T-helper 9 cell (primary cell): ENCODE measurements around the gene TMEM207.
A peak's percentile ranks its signal among the peaks of the same experiment; 100 is the strongest.

Source experiments
- DNase-seq: peaks from one replicate; pipeline ENCODE4 v3.0.0-alpha.2; 2020

Gene TMEM207

DNA sequence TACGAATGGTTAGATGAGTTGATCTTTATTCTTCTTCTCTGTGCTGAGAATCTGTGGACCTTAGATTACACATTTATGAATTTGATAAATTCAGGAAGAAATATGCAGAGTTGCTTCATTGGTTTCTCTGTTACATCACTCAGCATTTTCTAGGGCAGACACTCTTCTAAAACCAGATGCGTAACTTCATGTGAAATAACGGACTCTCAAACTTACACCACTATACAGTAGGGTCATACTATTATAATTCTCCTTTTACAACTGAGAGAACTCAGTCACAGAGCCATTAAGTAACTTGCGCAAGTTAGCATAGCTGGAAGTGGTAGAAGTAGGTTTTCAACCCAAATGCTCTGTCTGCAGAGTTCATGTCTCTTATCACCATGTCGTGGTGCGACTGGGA lies 5.7 kb downstream of the TMEM207 start:
- no peak for DNase-seq

DNA sequence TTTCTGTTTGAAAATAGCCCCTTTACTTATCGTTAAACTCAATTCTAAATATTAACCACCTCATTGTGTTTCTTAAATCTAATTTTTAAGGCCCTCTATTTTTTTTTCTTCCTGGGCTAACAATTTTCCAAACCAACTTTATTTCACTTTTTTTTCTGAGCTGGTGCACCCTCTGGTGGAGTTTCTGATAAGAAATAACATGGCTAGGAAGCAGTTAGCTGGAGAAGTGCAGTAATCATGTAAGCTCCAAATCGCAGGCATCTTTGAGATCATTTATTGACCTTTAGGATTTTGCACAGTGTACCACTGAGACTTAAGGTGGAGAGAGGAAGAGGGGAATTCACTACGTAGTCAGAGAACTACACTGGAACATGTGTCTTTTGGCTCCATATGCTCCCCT lies 6.4 kb downstream of the TMEM207 start:
- DNase-seq = no peak

- no peak for DNase-seq
Measured at GRCh38 chr3:190442240-190442639, 7.5 kb downstream of the TMEM207 start.

- DNase-seq = no peak
Measured at GRCh38 chr3:190436331-190436730, 13.4 kb downstream of the TMEM207 start.

- DNase-seq = no peak
Measured at GRCh38 chr3:190435618-190436017, 14.1 kb downstream of the TMEM207 start.

DNA sequence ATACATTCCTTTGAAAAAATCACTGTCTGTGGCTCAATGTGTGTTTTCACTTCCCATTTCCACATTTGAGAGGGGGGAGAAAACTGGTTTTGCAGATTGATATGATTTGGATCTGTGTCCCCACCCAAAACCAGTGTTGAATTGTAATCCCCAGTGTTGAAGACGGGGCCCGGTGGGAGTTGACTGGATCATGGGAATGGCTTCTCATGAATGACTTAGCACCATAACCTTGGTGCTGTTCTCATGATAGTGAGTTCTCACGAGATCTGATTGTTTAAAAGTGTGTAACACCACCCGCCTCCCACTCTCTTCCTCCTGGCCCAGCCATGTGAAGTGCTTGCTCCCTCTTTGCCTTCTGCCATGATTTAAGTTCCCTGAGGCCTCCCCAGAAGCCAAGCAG lies 16.1 kb downstream of the TMEM207 start:
- DNase-seq = no peak

DNA sequence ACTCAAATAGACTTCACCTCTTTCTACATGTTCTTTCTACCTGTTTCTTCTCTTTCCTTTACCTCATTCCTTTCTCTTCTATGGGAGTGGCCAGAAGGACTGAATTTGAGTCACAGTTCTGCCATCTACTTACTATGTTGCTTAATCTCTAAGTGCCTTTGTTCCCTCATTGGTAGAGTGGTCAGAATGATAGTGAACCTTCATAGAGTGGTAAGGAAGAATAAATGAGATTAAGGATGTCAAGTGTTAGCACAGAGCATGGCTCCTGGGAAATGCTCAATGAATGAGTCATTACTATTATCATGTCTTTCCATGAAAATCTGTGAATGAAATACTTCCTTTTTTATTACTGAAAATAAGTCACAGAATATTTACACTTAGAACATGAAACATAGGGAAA lies 17.5 kb downstream of the TMEM207 start:
- no peak for DNase-seq

- DNase-seq = no peak
Measured at GRCh38 chr3:190430906-190431305, 18.8 kb downstream of the TMEM207 start.

DNA sequence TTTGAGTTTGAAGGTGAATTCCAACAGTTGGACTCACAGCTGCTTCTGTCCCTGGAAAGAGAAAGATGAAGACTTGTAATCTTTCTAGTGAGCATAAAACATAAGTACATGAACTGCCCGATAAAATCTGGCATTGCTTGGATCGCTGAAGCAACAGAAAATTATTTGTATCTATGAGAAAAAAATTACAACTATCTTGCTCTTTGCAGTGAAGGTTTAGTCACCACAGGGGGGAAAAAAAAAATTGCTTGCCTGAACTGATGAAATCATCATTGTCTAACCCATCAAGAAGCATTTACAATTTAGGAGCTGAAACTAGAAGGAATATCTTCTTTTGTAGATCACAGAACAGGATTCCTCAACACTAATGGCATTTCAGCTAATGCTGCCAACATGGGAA lies 20.0 kb downstream of the TMEM207 start:
- DNase-seq = no peak

- DNase-seq = no peak
Measured at GRCh38 chr3:190426806-190427507, 22.7 kb downstream of the TMEM207 start.

GRCh38 chr3:190425833-190426232 lies 23.9 kb downstream of the TMEM207 start:
- no peak for DNase-seq

DNA sequence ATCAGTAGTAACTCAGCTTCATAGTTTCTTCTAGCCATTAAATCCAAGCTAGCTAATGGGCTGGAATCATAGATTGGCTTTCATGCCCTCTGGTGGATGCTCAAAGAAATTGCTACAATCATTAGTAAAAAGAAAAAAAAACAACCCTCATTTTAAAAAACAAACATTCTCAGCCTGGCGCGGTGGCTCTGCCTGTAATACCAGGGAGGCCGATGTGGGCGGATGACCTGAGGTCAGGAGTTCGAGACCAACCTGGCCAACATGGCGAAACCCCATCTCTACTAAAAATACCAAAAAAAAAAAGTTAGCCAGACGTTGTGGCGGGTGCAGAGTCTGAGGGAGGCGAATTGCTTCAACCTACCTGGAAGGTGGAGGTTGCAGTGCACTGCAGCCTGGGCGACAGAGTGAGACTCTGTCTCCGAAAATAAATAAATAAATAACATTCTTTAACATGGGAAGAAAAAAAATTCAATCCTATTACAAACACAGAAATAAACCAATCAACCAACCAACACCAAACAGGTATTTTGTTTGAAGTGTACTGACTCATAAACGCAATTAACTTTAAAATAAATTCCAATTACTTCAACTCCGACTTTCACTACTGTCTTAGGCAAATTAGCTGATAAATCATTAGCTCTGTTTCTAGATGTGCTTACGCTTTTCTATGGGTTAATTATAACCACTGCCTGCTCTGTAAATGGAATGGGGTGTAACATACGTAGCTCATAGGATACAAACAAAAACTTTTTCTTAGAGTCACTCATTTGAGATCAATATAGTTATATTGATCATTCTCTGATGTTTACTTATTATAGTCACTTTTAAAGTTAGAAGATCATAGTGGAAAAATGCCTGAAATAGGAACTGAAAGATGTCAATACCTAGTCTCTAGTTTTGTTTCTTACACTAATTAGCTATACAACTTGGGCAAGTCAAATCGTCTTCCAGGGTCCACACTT lies 24.9 kb downstream of the TMEM207 start:
- DNase-seq = peak; percentile 2

DNA sequence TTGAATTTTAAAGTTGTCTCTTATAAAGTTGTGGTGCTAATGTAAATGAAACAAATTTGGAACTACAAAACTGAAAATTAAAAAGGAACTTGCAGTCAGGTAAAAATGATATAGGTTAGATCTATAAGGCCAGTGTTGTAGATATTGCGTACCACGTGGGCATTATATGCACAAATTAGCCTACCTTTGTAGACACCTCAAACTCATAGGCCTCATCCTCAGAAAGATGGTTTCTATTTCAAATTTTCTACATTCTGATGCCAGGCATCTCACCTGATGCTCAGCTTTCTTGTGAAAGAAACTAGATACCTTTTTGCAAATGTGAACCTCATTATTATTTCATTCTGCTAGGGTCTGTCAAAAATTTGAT lies 25.6 kb downstream of the TMEM207 start:
- DNase-seq = no peak

- DNase-seq = no peak
Measured at GRCh38 chr3:190414297-190414696, 35.4 kb downstream of the TMEM207 start.

GRCh38 chr3:190404715-190405114 lies 45.0 kb downstream of the TMEM207 start:
- no peak for DNase-seq

DNA sequence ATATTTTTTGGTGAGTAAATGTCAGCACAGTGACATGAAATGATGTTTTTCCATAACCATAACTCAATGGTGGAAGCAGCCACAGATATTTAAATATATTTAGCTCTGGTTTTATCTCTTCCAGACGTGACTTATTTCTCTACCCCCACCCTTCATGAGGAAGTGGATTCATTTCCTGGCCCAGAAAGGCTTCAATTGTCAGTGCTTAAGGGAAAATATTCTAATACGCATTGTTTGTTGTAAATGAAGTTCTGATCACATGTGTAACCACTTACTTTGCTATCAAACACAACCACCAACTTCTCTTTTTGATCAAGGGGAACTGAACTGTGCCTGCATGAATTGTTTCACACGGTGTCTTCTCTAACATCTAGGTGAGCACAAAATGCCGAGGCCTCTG lies 47.7 kb downstream of the TMEM207 start:
- no peak for DNase-seq

DNA sequence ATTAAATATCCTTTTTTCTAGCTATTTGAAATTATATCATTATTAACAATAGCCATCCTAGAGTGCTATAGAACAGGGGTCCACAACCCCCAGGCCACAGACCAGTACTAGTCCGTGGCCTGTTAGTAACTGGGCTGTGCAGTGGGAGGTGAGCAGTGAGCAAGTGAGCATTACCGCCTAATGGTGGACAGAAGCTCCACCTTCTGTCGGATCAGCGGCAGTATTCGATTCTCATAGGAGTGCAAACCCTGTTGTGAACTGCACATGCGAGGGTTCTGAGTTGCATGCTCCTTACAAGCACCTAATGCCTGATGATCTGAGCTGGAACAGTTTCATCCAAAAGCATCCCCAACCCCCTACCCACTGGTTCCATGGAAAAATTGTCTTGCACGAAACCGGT lies 50.0 kb downstream of the TMEM207 start:
- DNase-seq = no peak

GRCh38 chr3:190397889-190398288 lies 51.8 kb downstream of the TMEM207 start:
- DNase-seq = no peak

DNA sequence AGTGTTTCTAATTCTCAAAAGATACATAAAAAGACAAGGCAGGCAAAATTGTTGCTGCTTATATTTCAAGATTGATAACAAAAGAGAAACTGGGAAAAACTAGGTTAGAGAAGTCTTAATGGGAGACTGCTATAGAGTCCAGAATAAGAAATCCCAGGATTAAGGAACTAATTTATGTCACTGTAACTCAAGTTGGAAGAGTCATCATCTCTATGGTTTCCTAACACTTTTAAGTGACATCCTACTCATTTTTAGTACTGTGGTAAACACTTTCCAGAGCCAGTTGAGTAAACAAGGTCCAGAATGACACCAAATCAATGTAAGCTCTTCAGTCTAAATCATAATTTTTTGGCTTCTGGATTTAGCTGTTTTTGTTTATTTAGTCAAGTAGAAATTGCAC lies 53.7 kb downstream of the TMEM207 start:
- DNase-seq = no peak

DNA sequence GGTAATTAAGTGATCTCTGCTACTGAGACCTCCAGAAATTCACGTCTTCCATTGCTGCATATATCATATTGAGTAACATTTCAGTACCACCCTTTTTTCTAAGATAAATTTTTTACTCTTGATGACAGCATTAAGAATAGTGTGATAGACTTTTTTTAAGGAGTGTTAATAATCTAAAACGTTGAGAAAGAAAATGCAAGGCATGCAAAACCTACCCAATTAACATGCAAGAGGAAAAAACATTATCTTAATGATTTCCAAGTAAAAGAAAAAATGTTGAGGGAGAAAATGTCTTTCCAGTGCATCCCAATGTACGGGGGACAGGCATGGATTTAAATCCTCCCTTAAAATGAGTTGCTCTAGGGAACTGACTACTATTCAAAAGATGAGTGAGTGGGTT lies 61.0 kb downstream of the TMEM207 start:
- no peak for DNase-seq

- DNase-seq = no peak
Measured at GRCh38 chr3:190387578-190388213, 62.0 kb downstream of the TMEM207 start, which contains the start of gene CLDN16. CLDN16 (plus strand) TSS chr3:190388163; CDS start chr3:190388330, 167 bp downstream.

GRCh38 chr3:190385731-190386688 lies 63.7 kb downstream of the TMEM207 start:
- DNase-seq = no peak
